Gastrocnemius medialis (tissue), 4 donors: ENCODE results near the gene TCF23. TPM values are rescaled to one million over a fixed set of nuclear protein-coding genes. Genes with fewer than 3 reads are reported as not detected.

Experiments
- ATAC-seq, 2 donors: fragments of 150-250 bp; one replicate each; pipeline ENCODE4 v1.9.1; 2016
- DNase-seq, 2 donors: peaks; one replicate each; pipeline ENCODE4 v3.0.0-alpha.2; 2019
- H3K27ac ChIP-seq, 4 donors: fragments of 200-600 bp; sonication (generic); 1 replicate in 1 of 4; 2 replicates in 3 of 4; pipeline ENCODE4 v1.5.1; 2016 to 2018; ENCODE audit warnings: mild to moderate bottlenecking in 2 of 4, moderate library complexity in 1 of 4
- H3K27me3 ChIP-seq, 3 donors: fragments of 200-600 bp; sonication (generic) in 2 of 3; 1 replicate in 1 of 3; 2 replicates in 2 of 3; pipeline versions ENCODE4 v1.5.1 to v1.6.0; 2016 to 2019; ENCODE audit warnings: mild to moderate bottlenecking in 1 of 3, moderate library complexity in 1 of 3
- H3K36me3 ChIP-seq, 2 donors: fragments of 200-600 bp; sonication (generic) in 1 of 2; one replicate each; pipeline ENCODE4 v1.5.1; 2017 to 2018
- H3K4me1 ChIP-seq, 2 donors: fragments of 200-600 bp; sonication (generic) in 1 of 2; one replicate each; pipeline ENCODE4 v1.5.1; 2016 to 2017; ENCODE audit warnings: mild to moderate bottlenecking in 2 of 2
- H3K4me3 ChIP-seq, 4 donors: fragments of 200-600 bp; sonication (generic) in 3 of 4; 1 replicate in 1 of 4; 2 replicates in 3 of 4; pipeline ENCODE4 v1.5.1; 2016 to 2019; ENCODE audit warnings: mild to moderate bottlenecking in 2 of 4
- H3K9me3 ChIP-seq, 3 donors: fragments of 200-600 bp; sonication (generic) in 2 of 3; 1 replicate in 1 of 3; 2 replicates in 2 of 3; pipeline ENCODE4 v1.5.1; 2016 to 2019
- CTCF ChIP-seq, 5 experiments: fragments of 450-650 bp in 3 of 5; fragments of 200-600 bp in 2 of 5; sonication (generic) in 2 of 5; IDR thresholded peaks in 4 of 5; conservative IDR thresholded peaks in 1 of 5; 1 replicate in 4 of 5; 2 replicates in 1 of 5; pipeline ENCODE4 v1.5.1; 2016 to 2019; ENCODE audit warnings: antibody characterized with exemption in 5 of 5, mild to moderate bottlenecking in 3 of 5, moderate library complexity in 3 of 5
- POLR2A ChIP-seq, 2 donors: fragments of 450-650 bp; IDR thresholded peaks; one replicate each; pipeline ENCODE4 v1.6.1; 2017; ENCODE audit warnings: antibody characterized with exemption in 2 of 2, mild to moderate bottlenecking in 2 of 2, moderate library complexity in 2 of 2
- in situ Hi-C, 4 donors: fragments of 200-750 bp; cut with MboI; loops; one replicate each; pipeline versions ENCODE4 v1.15.0 to v1.8.0; 2017; ENCODE audit warnings: low sequenced_read_pairs in 4 of 4
- intact Hi-C: fragments of 100-400 bp; cut with DNase I; formaldehyde crosslinking; loops from one replicate; pipeline ENCODE4 v1.15.1; 2023; ENCODE audit warnings: low total_unique reads
- total RNA-seq, 4 donors: library from RNA; depleted of rRNA; stranded (reverse); fragments of >200 nt; gene quantifications; one replicate each; pipeline versions ENCODE4 v1.1.0 to v1.2.3, GENCODE V29; 2016

The TCF23 gene
- total RNA-seq, 4 donors from 2014 or later, result 0.20 TPM; not detected in 3

DNA sequence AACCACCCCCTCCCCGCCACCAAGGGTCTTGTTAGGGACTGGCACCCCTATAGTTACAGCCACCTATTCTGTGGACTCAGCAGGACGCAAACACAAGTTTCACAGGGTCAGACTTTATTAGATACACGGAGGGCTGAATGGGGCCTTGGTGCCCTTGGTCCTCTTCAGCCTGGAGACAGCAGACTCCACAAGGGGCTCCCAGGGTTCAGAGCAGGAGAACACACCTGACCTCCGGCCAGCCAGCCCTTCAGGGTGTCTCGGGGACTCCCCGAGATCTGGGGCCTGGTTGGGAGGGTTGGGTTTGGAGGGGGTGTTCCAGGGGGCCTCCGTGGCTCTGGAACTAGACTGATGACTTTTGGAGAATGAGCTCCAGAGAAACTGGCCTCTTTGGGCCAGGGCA, 12.1 kb upstream of the TCF23 start:
- ATAC-seq (no peak), DNase-seq (no peak)
- Histone ChIP-seq H3K27me3 (no peaks in the 10 kb centered on the region), H3K27ac (no peak overlapping the region), H3K9me3 (no peaks in the 10 kb centered on the region), H3K4me3 (no peak overlapping the region), H3K36me3 (peaks cover 0 to 11% of the 10 kb centered on the region in 2 donors), H3K4me1 (peaks cover 15 to 16% of the 10 kb centered on the region in 2 donors)
- intact Hi-C loops, result no loop called here
- no peak for TF ChIP-seq POLR2A (IDR thresholded peaks at IDR 0.05)
- no peak for TF ChIP-seq CTCF (IDR thresholded peaks at IDR 0.05 in 4 of 5, conservative IDR thresholded peaks at IDR 0.05 in 1 of 5)
- in situ Hi-C loops, result no loop called here

DNA sequence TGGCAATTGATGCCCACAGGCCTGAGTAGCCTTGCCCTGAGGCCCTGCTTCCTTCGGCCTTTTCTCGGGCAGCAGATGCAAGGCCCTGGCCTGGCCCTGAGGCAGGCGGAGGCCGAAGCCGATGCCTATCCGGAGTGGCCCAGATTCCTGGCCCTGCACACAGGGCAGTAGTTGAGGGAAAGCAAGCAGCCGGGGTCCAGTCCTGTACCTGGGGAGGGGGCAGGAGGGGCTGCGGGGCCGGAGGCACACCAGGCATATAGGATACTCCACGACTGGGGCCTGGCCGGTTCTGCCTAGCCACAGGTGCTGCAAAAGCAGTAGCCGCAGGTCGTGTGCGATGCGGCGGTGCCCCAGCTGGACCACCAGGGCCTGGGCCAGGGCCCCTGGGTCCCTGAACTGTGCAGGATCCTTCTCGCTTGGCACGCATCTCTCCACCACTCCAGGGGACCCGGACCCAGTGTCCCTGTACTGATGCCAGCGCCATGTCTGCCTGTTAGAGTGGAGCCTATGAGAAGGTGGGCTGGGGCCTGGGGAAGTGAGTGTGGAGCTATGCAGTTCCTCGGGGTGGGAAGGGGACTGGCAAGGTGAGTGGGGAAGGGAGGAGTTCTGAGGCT, 11.4 kb upstream of the TCF23 start:
- Histone ChIP-seq H3K4me1 (peaks cover 12 to 14% of the 10 kb centered on the region in 2 donors), H3K4me3 (no peak overlapping the region), H3K36me3 (peaks cover 0 to 4% of the 10 kb centered on the region in 2 donors), H3K9me3 (no peaks in the 10 kb centered on the region), H3K27me3 (no peaks in the 10 kb centered on the region), H3K27ac (no peak overlapping the region)
- in situ Hi-C loops, result no loop called here
- no peak for ATAC-seq
- TF ChIP-seq CTCF (IDR thresholded peaks at IDR 0.05 in 4 of 5, conservative IDR thresholded peaks at IDR 0.05 in 1 of 5) (no peak), POLR2A (IDR thresholded peaks at IDR 0.05) (no peak)
- intact Hi-C loops, result no loop called here
- no peak for DNase-seq

- TF ChIP-seq POLR2A (IDR thresholded peaks at IDR 0.05) (no peak), CTCF (IDR thresholded peaks at IDR 0.05 in 4 of 5, conservative IDR thresholded peaks at IDR 0.05 in 1 of 5) (no peak)
- in situ Hi-C loops, result no loop called here
- intact Hi-C loops, result no loop called here
- no peaks in the 10 kb centered on the region for H3K36me3 ChIP-seq
- no peak overlapping the region for H3K4me3 ChIP-seq
- H3K27ac ChIP-seq, result no peak overlapping the region
- no peak for ATAC-seq
- DNase-seq, result no peak
- no peaks in the 10 kb centered on the region for H3K27me3 ChIP-seq
- no peaks in the 10 kb centered on the region for H3K9me3 ChIP-seq
- peaks cover 5 to 8% of the 10 kb centered on the region in 2 donors for H3K4me1 ChIP-seq
These were observed 10.7 kb upstream of the TCF23 start for GRCh38 chr2:27138111-27138510.

DNA sequence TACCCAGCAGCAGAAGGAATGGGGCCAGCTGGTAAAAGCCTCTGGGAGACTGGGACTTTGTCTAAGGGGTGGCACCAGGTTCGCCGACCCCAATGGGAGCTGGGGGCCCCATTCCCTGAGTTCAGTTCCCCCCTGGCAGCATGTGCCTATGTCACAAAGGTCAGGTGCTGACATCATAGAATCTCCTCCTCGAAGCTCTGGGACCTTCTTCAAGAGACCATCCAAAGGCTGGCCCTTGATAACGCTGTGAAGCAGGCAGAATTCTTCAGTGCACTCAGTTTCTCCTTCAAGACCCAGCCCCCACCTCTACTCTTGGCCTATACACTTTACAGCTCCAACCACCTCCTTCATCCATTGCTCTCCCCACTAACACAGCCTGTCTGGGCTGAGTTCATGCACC, 9.5 kb upstream of the TCF23 start, which contains the start of gene PRR30:
Gene PRR30, minus strand, starts transcription at position 101 of the 400 bp plus-strand sequence. CDS start 1,081 bp downstream, outside the sequence.
- Histone ChIP-seq H3K9me3 (no peaks in the 10 kb centered on the region), H3K27ac (no peak within 1 kb of the TSS), H3K36me3 (no peaks in the 10 kb centered on the region), H3K4me1 (no peaks in the 10 kb centered on the region), H3K27me3 (no peaks in the 10 kb centered on the region), H3K4me3 (no peak within 1 kb of the TSS)
- no peak for TF ChIP-seq POLR2A (IDR thresholded peaks at IDR 0.05)
- TF ChIP-seq CTCF (IDR thresholded peaks at IDR 0.05 in 4 of 5, conservative IDR thresholded peaks at IDR 0.05 in 1 of 5), result no peak
- DNase-seq, result no peak
- intact Hi-C loops, result no loop called here
- ATAC-seq, result no peak
- in situ Hi-C loops, result no loop called here

DNA sequence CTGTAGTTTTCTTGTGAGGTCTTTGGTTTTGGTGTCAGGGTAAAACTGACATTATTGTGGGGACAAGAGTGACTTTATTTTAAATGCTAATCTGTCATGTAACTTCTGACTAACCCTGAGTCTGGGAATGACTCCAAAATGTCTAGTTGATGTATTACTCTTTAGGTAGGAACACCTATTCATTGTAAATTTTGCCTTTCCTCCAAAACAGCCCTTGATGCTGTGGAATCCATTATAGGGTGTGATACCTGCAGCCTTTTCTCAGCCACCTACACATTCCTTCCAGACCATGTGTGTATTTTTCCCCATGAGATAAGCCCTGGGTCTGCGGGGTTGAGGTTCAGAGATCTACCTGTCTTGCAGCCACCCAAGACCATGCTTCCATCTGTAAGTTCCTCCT, 5.5 kb upstream of the TCF23 start:
- ATAC-seq (no peak), DNase-seq (no peak)
- H3K4me1 ChIP-seq, result no peaks in the 10 kb centered on the region
- no peak overlapping the region for H3K4me3 ChIP-seq
- H3K27ac ChIP-seq, result no peak overlapping the region
- intact Hi-C loops, result no loop called here
- no peaks in the 10 kb centered on the region for H3K9me3 ChIP-seq
- no peaks in the 10 kb centered on the region for H3K27me3 ChIP-seq
- in situ Hi-C loops, result no loop called here
- no peaks in the 10 kb centered on the region for H3K36me3 ChIP-seq
- TF ChIP-seq POLR2A (IDR thresholded peaks at IDR 0.05), result no peak
- no peak for TF ChIP-seq CTCF (IDR thresholded peaks at IDR 0.05 in 4 of 5, conservative IDR thresholded peaks at IDR 0.05 in 1 of 5)
